B cell (primary cell): ENCODE measurements around the gene NDUFA8. TPM values are rescaled to one million over a fixed set of nuclear protein-coding genes. Genes with fewer than 3 reads are reported as not detected.

Source experiments
- ATAC-seq: fragments of 200-7000 bp; cut with Tn5 transposase; one replicate; pipeline ENCODE4 v1.10.0; 2021; ENCODE audit warnings: low read depth, mild to moderate bottlenecking, moderate number of reproducible peaks, moderate library complexity
- CTCF ChIA-PET: fragments of 350-600 bp; sonication (Branson Sonifier 250); formaldehyde crosslinking; loops from one replicate; lab custom pipeline; 2021; ENCODE audit warnings: antibody characterized with exemption, inconsistent platforms; lab: Charles Lee
- POLR2A ChIA-PET: fragments of 350-600 bp; sonication (Branson Sonifier 250); formaldehyde crosslinking; loops from one replicate; lab custom pipeline; 2021; ENCODE audit warnings: antibody characterized with exemption; lab: Charles Lee
- DNase-seq: peaks from one replicate; pipeline ENCODE4 v3.0.0; 2013
- H2AFZ ChIP-seq: 2 replicates; pipeline ENCODE4 v1.6.1; 2012; ENCODE audit warnings: mild to moderate bottlenecking, low read depth, low read length; ENCODE audit not compliant: insufficient read depth, poor library complexity, severe bottlenecking
- H3K27ac ChIP-seq, 2 donors: 1 replicate in 1 of 2; 2 replicates in 1 of 2; pipeline ENCODE4 v1.5.1; 2012 to 2013; ENCODE audit warnings: low read length in 2 of 2, mild to moderate bottlenecking in 2 of 2, moderate library complexity in 1 of 2
- H3K27me3 ChIP-seq, 4 experiments: fragments of 200-600 bp in 1 of 4; sonication (generic) in 1 of 4; replicated peaks in 1 of 4; 1 replicate in 2 of 4; 2 replicates in 2 of 4; pipeline versions ENCODE4 v1.6.1 to v1.7.0; 2013 to 2016; ENCODE audit warnings: low read length in 3 of 4, mild to moderate bottlenecking in 2 of 4, mixed read lengths in 1 of 4, moderate library complexity in 1 of 4; ENCODE audit not compliant: insufficient read depth in 4 of 4, control insufficient read depth in 3 of 4; ENCODE audit errors: control extremely low read depth in 1 of 4
- H3K36me3 ChIP-seq, 2 experiments: replicated peaks in 1 of 2; 1 replicate in 1 of 2; 2 replicates in 1 of 2; pipeline versions ENCODE4 v1.6.1 to v1.7.1; 2013; ENCODE audit warnings: low read length in 1 of 2; ENCODE audit not compliant: insufficient read depth in 2 of 2, control insufficient read depth in 1 of 2; ENCODE audit errors: control extremely low read depth in 1 of 2, extremely low read depth in 1 of 2
- H3K4me1 ChIP-seq, 2 donors: fragments of 200-600 bp in 1 of 2; sonication (generic) in 1 of 2; 1 replicate in 1 of 2; 2 replicates in 1 of 2; pipeline versions ENCODE4 v1.5.1 to v1.6.1; 2013 to 2017; ENCODE audit warnings: low read length in 2 of 2; ENCODE audit not compliant: control insufficient read depth in 2 of 2, insufficient read depth in 2 of 2
- H3K4me2 ChIP-seq: replicated peaks from 2 replicates; pipeline ENCODE3; 2012; ENCODE audit warnings: mild to moderate bottlenecking, low read depth, low read length; ENCODE audit not compliant: poor library complexity, severe bottlenecking
- H3K4me3 ChIP-seq, 5 experiments: fragments of 200-600 bp in 1 of 5; sonication (generic) in 1 of 5; 1 replicate in 3 of 5; 2 replicates in 2 of 5; pipeline versions ENCODE4 v1.5.1 to v1.7.0; 2011 to 2016; ENCODE audit warnings: low read length in 4 of 5, mild to moderate bottlenecking in 4 of 5, low read depth in 2 of 5, control low read depth in 1 of 5, moderate library complexity in 1 of 5; ENCODE audit not compliant: insufficient read depth in 1 of 5; ENCODE audit errors: control extremely low read depth in 1 of 5, extremely low read depth in 1 of 5
- H3K79me2 ChIP-seq: fragments of 200-600 bp; sonication (generic); one replicate; pipeline ENCODE4 v1.6.0; 2016; ENCODE audit warnings: low read length; ENCODE audit not compliant: control insufficient read depth, insufficient read depth
- H3K9ac ChIP-seq: fragments of 200-600 bp; sonication (generic); 2 replicates; pipeline ENCODE4 v1.6.1; 2017; ENCODE audit warnings: mild to moderate bottlenecking, low read length, moderate library complexity
- H3K9me3 ChIP-seq, 3 donors: one replicate each; pipeline versions ENCODE4 v1.6.1 to v1.7.1; 2013; ENCODE audit warnings: low read length in 2 of 3; ENCODE audit not compliant: control insufficient read depth in 2 of 3, insufficient read depth in 1 of 3; ENCODE audit errors: control extremely low read depth in 1 of 3
- H4K20me1 ChIP-seq: 2 replicates; pipeline ENCODE4 v1.6.0; 2012; ENCODE audit warnings: mild to moderate bottlenecking, low read length; ENCODE audit not compliant: insufficient read depth, control insufficient read depth, poor library complexity, severe bottlenecking
- H3K27ac Mint-ChIP-seq: one replicate; pipeline ENCODE4 v1.8.0; 2021; ENCODE audit warnings: mixed read lengths
- H3K27me3 Mint-ChIP-seq: one replicate; pipeline ENCODE4 v1.8.0; 2021; ENCODE audit warnings: mixed read lengths
- H3K4me1 Mint-ChIP-seq: one replicate; pipeline ENCODE4 v1.8.0; 2021; ENCODE audit warnings: mixed read lengths
- H3K4me3 Mint-ChIP-seq: one replicate; pipeline ENCODE4 v1.8.0; 2021; ENCODE audit warnings: mixed read lengths
- H3K9me3 Mint-ChIP-seq: one replicate; pipeline ENCODE4 v1.8.0; 2022; ENCODE audit warnings: mixed read lengths; ENCODE audit not compliant: insufficient read depth
- CTCF ChIP-seq: fragments of 200-600 bp; IDR thresholded peaks from one replicate; pipeline ENCODE4 v1.8.0; 2022; ENCODE audit warnings: antibody characterized with exemption, mild to moderate bottlenecking
- EZH2 ChIP-seq: IDR thresholded peaks from 2 replicates; pipeline ENCODE4 v1.6.1; 2012; ENCODE audit warnings: borderline replicate concordance, low read depth, mild to moderate bottlenecking, moderate library complexity, low read length; ENCODE audit not compliant: insufficient read depth, poor library complexity, severe bottlenecking
- WGBS: methylation state at CpG from one replicate; pipeline ENCODE4 v1.1.5; 2013; ENCODE audit warnings: missing lambda C conversion rate; ENCODE audit not compliant: insufficient coverage; 5-methylcytosine and 5-hydroxymethylcytosine counted together
- intact Hi-C: fragments of 100-400 bp; cut with micrococcal nuclease; formaldehyde crosslinking; loops from one replicate; pipeline ENCODE4 v1.10.0; 2022
- polyA plus RNA-seq: library from polyadenylated mRNA; depleted of rRNA; stranded (reverse); fragments of >200 nt; gene quantifications from 2 replicates; pipeline ENCODE4 v1.2.3, GENCODE V29; 2012
- total RNA-seq, 2 donors: library from RNA; stranded (reverse); fragments of 120-200 nt in 1 of 2; gene quantifications; 1 replicate in 1 of 2; 2 replicates in 1 of 2; pipeline versions ENCODE4 v1.2.3 to v1.2.4, GENCODE V29; 2013 to 2022

Gene NDUFA8
- total and polyA plus RNA-seq, 2 donors (not counting 1 experiment from before 2014, with no cell fraction given) = 10.6 to 15.7 TPM

GRCh38 chr9:122124528-122124927, 35.1 kb downstream of the NDUFA8 start:
- ChIA-PET CTCF (interaction anchor here (0.6 to 15.1 kb wide), 35 partner anchors 8 to 687 kb away, joined by 3 to 323 read pairs (median 6); partner anchors contain the start of gene PTGS1), POLR2A (interaction anchor here (1.8 kb wide), 1 partner anchor 226 kb away, joined by 5 read pairs; no protein-coding TSS in a partner anchor)
- Histone ChIP-seq H3K27ac (no peak overlapping the region), H3K9me3 (peaks cover 0 to 6% (median 0%) of the 10 kb centered on the region in 3 donors), H3K27me3 (peaks cover 0 to 40% (median 22%) of the 10 kb centered on the region in 4 experiments), H3K4me3 (no peak overlapping the region), H3K4me1 (peaks cover 17 to 26% of the 10 kb centered on the region in 2 donors), H3K4me2 (no peak overlapping the region), H3K36me3 (no peaks in the 10 kb centered on the region), H3K79me2 (no peaks in the 10 kb centered on the region), H2AFZ (no peak overlapping the region), H3K9ac (no peak overlapping the region), H4K20me1 (no peaks in the 10 kb centered on the region)
- no peaks in the 10 kb centered on the region for H3K9me3 Mint-ChIP-seq
- H3K4me3 Mint-ChIP-seq = no peak overlapping the region
- intact Hi-C loops = loop anchor here (10.0 kb wide), 1 partner anchor 1260 kb away; no protein-coding TSS in a partner anchor
- no peak overlapping the region for H3K27ac Mint-ChIP-seq
- TF ChIP-seq CTCF (no peak), EZH2 (no peak)
- ATAC-seq (no peak), DNase-seq (no peak)
- H3K27me3 Mint-ChIP-seq = peaks cover 54% of the 10 kb centered on the region
- peaks cover 13% of the 10 kb centered on the region for H3K4me1 Mint-ChIP-seq
- 92% methylated on average over 5 of the region's 7 CpGs for WGBS

GRCh38 chr9:122124048-122124447, 35.5 kb downstream of the NDUFA8 start:
- peaks cover 17 to 26% of the 10 kb centered on the region in 2 donors for H3K4me1 ChIP-seq
- DNase-seq (no peak), ATAC-seq (no peak)
- Mint-ChIP-seq H3K27me3 (peaks cover 49% of the 10 kb centered on the region), H3K4me3 (no peak overlapping the region), H3K9me3 (no peaks in the 10 kb centered on the region), H3K4me1 (peaks cover 13% of the 10 kb centered on the region), H3K27ac (no peak overlapping the region)
- no peak overlapping the region for H3K4me3 ChIP-seq
- no peaks in the 10 kb centered on the region for H3K36me3 ChIP-seq
- TF ChIP-seq CTCF (no peak), EZH2 (no peak)
- peaks cover 0 to 6% (median 0%) of the 10 kb centered on the region in 3 donors for H3K9me3 ChIP-seq
- intact Hi-C loops = loop anchor here (10.0 kb wide), 1 partner anchor 1261 kb away; no protein-coding TSS in a partner anchor
- no peaks in the 10 kb centered on the region for H3K79me2 ChIP-seq
- H3K27ac ChIP-seq = no peak overlapping the region
- no CpG with 5 or more reads among the region's 1 CpG for WGBS
- ChIA-PET CTCF (interaction anchor here (0.9 to 15.1 kb wide), 19 partner anchors 8 to 687 kb away, joined by 3 to 323 read pairs (median 8); no protein-coding TSS in a partner anchor), POLR2A (interaction anchor here (1.8 kb wide), 1 partner anchor 227 kb away, joined by 5 read pairs; no protein-coding TSS in a partner anchor)
- H2AFZ ChIP-seq = no peak overlapping the region
- H3K4me2 ChIP-seq = no peak overlapping the region
- H3K27me3 ChIP-seq = peaks cover 0 to 40% (median 22%) of the 10 kb centered on the region in 4 experiments
- H3K9ac ChIP-seq = no peak overlapping the region
- H4K20me1 ChIP-seq = no peaks in the 10 kb centered on the region
